ENCODE data around the gene GJB3. TPM values are rescaled to one million over a fixed set of nuclear protein-coding genes. Genes with fewer than 3 reads are reported as not detected.
"Not testable (repeated sequence)": the region's sequence is repeated elsewhere in the genome, so short reads cannot be mapped to it uniquely, and the experiment has no call there.

The GJB3 gene
- 1 to 10 TPM in 1 of 6 experiments, under 1 TPM in 5; 0.12 to 1.3 (median 0.23) TPM for total RNA-seq
- long read RNA-seq: 0 reads

DNA sequence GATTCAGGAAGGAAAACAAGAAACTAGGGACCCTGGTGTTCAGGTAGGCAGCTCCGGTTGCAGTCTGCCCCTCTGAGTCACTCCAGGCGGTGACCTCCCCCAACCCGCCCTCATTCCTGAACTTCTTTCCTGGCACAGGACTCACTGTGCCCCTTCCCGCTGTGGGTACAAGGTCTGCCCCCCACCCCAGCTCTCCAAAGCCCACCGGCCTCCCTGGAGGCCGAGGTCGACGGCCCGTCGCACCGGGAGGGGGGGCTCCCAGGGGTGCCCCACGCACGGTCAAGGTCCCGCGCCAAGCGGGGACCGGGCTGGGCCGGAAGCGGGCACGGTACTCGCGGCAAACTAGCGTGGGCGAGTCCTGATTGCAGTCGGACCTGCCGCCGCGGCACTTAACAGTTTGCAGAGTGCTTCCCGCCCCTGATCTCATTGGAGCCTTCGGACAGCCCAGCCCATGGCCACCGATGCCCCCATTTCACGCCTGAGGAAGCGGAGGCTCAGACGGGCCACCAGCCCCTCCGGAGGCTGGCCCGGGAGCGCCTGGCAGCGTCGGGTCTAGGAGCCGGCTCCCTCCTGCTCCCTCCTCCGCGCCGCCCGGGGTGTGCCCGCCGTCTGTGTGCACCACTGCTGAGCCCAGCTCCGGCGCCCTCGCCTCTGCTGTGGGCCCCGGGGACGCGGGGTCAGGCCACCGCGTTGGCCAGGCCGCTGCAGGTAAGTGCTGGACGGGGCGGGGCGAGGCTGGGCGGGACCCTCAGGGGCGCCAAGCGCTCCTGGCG, at the start of gene GJB3:
TSS of gene GJB3 (plus strand) at position 144 of the 773 bp plus-strand sequence. CDS start 3,549 bp downstream, outside the sequence.
- intact Hi-C loops (cut with DNase I): no loop called here
- Histone ChIP-seq H3K4me3 (peak within 1 kb of the TSS; percentile 40 to 62 (median 40)), H3K27me3 (no peaks in the 10 kb centered on the region), H3K9me3 (no peaks in the 10 kb centered on the region), H3K36me3 (no peaks in the 10 kb centered on the region), H3K4me1 (peaks cover 0 to 24% (median 10%) of the 10 kb centered on the region in 4 donors), H3K27ac (peak within 1 kb of the TSS in 1 of 3 donors; percentile 10)
- no peak for DNase-seq
- no peak for TF ChIP-seq POLR2A (IDR thresholded peaks at IDR 0.05)
- TF ChIP-seq, protein P1, sequence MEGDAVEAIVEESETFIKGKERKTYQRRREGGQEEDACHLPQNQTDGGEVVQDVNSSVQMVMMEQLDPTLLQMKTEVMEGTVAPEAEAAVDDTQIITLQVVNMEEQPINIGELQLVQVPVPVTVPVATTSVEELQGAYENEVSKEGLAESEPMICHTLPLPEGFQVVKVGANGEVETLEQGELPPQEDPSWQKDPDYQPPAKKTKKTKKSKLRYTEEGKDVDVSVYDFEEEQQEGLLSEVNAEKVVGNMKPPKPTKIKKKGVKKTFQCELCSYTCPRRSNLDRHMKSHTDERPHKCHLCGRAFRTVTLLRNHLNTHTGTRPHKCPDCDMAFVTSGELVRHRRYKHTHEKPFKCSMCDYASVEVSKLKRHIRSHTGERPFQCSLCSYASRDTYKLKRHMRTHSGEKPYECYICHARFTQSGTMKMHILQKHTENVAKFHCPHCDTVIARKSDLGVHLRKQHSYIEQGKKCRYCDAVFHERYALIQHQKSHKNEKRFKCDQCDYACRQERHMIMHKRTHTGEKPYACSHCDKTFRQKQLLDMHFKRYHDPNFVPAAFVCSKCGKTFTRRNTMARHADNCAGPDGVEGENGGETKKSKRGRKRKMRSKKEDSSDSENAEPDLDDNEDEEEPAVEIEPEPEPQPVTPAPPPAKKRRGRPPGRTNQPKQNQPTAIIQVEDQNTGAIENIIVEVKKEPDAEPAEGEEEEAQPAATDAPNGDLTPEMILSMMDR (IDR thresholded peaks at IDR 0.05): no peak
- ATAC-seq: peak; percentile 3 to 49 (median 38)
- 4% methylated on average over 20 of the region's 62 CpGs for WGBS (ENCODE audit: insufficient coverage, low coverage, low lambda C conversion rate, missing lambda C conversion rate)

DNA sequence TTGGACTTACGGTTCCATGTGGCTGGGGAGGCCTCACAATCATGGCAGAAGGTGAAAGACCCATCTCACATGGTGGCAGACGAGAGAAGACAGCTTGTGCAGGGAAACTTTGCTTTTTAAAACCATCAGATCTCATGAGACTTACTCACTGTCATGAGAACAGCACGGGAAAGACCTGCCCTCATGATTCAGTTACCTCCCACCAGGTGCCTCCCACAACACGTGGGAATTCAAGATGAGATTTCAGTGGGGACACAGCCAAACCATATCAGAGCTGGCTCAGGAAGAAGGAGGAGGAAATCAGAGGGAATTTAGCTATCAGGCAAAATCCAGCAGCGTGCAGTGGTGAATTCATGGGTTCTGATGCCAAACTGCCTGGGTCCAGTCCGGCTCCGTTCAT, 48.2 kb upstream of the GJB3 start:
- H3K9me3 ChIP-seq; ATAC-seq; H3K4me1 ChIP-seq; DNase-seq; H3K4me3 ChIP-seq; H3K27ac ChIP-seq; H3K36me3 ChIP-seq; H3K27me3 ChIP-seq; intact Hi-C loops (cut with DNase I): not testable (repeated sequence)
- WGBS (ENCODE audit: insufficient coverage, low coverage, low lambda C conversion rate, missing lambda C conversion rate): 62% methylated on average over 7 of the region's 7 CpGs

DNA sequence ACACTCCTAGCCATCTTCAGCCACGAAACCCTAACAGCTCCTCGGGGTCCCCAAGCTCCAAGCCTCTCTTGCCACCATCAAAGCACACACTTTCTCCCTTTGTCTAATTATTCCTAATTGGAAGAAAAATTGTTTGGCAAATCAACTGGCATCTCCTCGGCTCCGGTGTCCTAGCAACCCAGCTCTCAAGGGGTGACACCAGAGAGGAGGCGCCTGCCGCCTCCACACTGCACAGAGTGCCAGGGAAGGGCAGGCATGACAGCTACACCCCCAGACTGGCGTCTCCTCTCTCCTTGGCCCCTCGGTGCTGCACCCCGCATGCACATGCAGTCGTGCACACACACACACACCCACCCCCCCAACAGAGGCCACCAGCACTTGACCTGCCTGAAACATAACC, 44.3 kb upstream of the GJB3 start:
- Histone ChIP-seq H3K27me3 (no peaks in the 10 kb centered on the region), H3K9me3 (no peaks in the 10 kb centered on the region), H3K36me3 (no peaks in the 10 kb centered on the region), H3K4me1 (no peaks in the 10 kb centered on the region), H3K4me3 (no peak overlapping the region), H3K27ac (no peak overlapping the region)
- DNase-seq (no peak), ATAC-seq (no peak)
- TF ChIP-seq, protein P1 (IDR thresholded peaks at IDR 0.05): no peak
- no peak for TF ChIP-seq POLR2A (IDR thresholded peaks at IDR 0.05)
- intact Hi-C loops (cut with DNase I): no loop called here
- WGBS (ENCODE audit: insufficient coverage, low coverage, low lambda C conversion rate, missing lambda C conversion rate): 71% methylated on average over 5 of the region's 10 CpGs

DNA sequence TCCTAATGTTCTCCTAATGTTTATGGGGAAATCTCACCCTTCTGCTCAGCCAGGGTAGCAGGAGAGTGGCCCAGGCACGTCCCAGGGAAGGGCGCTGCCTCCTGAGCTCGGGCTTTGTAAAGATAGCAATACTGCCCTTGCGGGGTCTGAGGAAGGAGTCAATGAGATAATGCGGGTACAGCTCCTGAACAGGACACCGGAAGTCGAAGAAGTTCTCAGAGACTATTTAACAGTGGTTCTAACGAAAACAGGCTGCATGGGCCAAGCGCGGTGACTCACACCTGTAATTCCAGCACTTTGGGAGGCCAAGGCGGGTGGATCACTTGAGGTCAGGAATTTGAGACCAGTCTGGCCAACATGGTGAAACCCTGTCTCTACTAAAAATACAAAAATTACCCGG, 43.8 kb upstream of the GJB3 start:
- H3K36me3 ChIP-seq; H3K9me3 ChIP-seq; ATAC-seq; DNase-seq; H3K27ac ChIP-seq; H3K27me3 ChIP-seq; intact Hi-C loops (cut with DNase I); H3K4me1 ChIP-seq; H3K4me3 ChIP-seq: not testable (repeated sequence)
- 67% methylated on average over 9 of the region's 12 CpGs for WGBS (ENCODE audit: insufficient coverage, low coverage, low lambda C conversion rate, missing lambda C conversion rate)

DNA sequence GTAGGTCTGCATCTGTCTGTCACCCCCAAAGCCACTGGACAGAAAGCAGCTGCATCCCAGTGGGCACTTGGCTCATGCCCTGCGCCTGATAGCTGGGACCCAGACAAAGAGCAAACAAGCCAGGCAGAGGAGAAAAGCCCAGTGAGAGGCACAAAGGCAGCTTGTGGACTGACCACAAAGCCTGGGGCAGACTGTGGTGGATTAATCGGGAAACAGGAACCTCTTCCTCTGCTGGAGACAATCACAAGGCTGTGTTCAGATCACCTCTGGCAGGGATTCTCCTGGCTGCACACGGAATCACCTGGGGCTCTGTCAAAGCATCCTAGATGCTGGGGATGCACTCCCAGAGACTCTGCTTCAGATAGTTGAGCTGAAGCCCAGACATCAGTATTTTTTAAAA, 41.4 kb upstream of the GJB3 start:
- TF ChIP-seq, protein P1 (IDR thresholded peaks at IDR 0.05): no peak
- no peak for TF ChIP-seq POLR2A (IDR thresholded peaks at IDR 0.05)
- no peaks in the 10 kb centered on the region for H3K27me3 ChIP-seq
- no peaks in the 10 kb centered on the region for H3K4me1 ChIP-seq
- H3K36me3 ChIP-seq: no peaks in the 10 kb centered on the region
- intact Hi-C loops (cut with DNase I): no loop called here
- WGBS (ENCODE audit: insufficient coverage, low coverage, low lambda C conversion rate, missing lambda C conversion rate): 47% methylated on average over 2 of the region's 3 CpGs
- ATAC-seq (no peak), DNase-seq (no peak)
- no peak overlapping the region for H3K4me3 ChIP-seq
- H3K27ac ChIP-seq: no peak overlapping the region
- no peaks in the 10 kb centered on the region for H3K9me3 ChIP-seq

Measured in right lobe of liver (tissue), 6 donors.